Breast epithelium (tissue), 3 donors: ENCODE measurements around the gene QSOX1.

ENCODE experiments used
- CTCF ChIP-seq, 3 donors: fragments of 450-650 bp; IDR thresholded peaks; one replicate each; pipeline ENCODE4 v1.5.1; 2016 to 2017; ENCODE audit warnings: antibody characterized with exemption in 3 of 3, mild to moderate bottlenecking in 3 of 3, moderate library complexity in 3 of 3
- POLR2A ChIP-seq: fragments of 450-650 bp; IDR thresholded peaks from one replicate; pipeline ENCODE4 v1.6.1; 2016; ENCODE audit warnings: antibody characterized with exemption, mild to moderate bottlenecking, moderate library complexity

- TF ChIP-seq CTCF (IDR thresholded peaks at IDR 0.05) (no peak), POLR2A (no peak)
Observed at GRCh38 chr1:180116964-180117763, 37.5 kb upstream of the QSOX1 start.
